Small intestine (tissue), 7 donors: ENCODE data around the gene CACNA2D1. TPM values are rescaled to one million over a fixed set of nuclear protein-coding genes. Genes with fewer than 3 reads are reported as not detected.

Experiments
- DNase-seq, 2 donors: peaks; one replicate each; pipeline versions ENCODE4 v3.0.0 to v3.0.0-alpha.2; 2013
- FAIRE-seq: peaks from 2 replicates; lab custom pipeline; 2012; peaks lifted over from hg19 to GRCh38; lab: Jason Lieb, UNC
- H3K27ac ChIP-seq, 3 donors: one replicate each; pipeline ENCODE4 v1.5.1; 2013; ENCODE audit warnings: low read length in 2 of 3, mild to moderate bottlenecking in 2 of 3, control low read depth in 1 of 3, inconsistent platforms in 1 of 3, low read depth in 1 of 3, moderate library complexity in 1 of 3
- H3K27me3 ChIP-seq, 3 donors: one replicate each; pipeline ENCODE4 v1.6.1; 2013; ENCODE audit warnings: low read length in 3 of 3, inconsistent platforms in 1 of 3; ENCODE audit not compliant: control insufficient read depth in 3 of 3, insufficient read depth in 3 of 3
- H3K36me3 ChIP-seq, 3 donors: one replicate each; pipeline ENCODE4 v1.6.1; 2013; ENCODE audit warnings: low read length in 3 of 3, inconsistent platforms in 1 of 3, low read depth in 1 of 3, mild to moderate bottlenecking in 1 of 3, moderate library complexity in 1 of 3; ENCODE audit not compliant: control insufficient read depth in 3 of 3, insufficient read depth in 2 of 3
- H3K4me1 ChIP-seq, 3 donors: one replicate each; pipeline ENCODE4 v1.6.1; 2013; ENCODE audit warnings: low read length in 2 of 3, inconsistent platforms in 1 of 3, low read depth in 1 of 3, mild to moderate bottlenecking in 1 of 3, moderate library complexity in 1 of 3; ENCODE audit not compliant: control insufficient read depth in 3 of 3, insufficient read depth in 2 of 3
- H3K4me3 ChIP-seq, 3 donors: one replicate each; pipeline ENCODE4 v1.5.1; 2013; ENCODE audit warnings: low read length in 3 of 3, control low read depth in 1 of 3, inconsistent platforms in 1 of 3, low read depth in 1 of 3, mild to moderate bottlenecking in 1 of 3, moderate library complexity in 1 of 3
- H3K9me3 ChIP-seq, 2 donors: one replicate each; pipeline ENCODE4 v1.6.1; 2013; ENCODE audit warnings: low read depth in 1 of 2, low read length in 1 of 2; ENCODE audit not compliant: control insufficient read depth in 2 of 2, insufficient read depth in 1 of 2
- WGBS, 3 donors: extraction: QIAGEN DNeasy Blood & Tissue Kit; methylation state at CpG; one replicate each; pipeline ENCODE4 v1.1.7; 2013; 5-methylcytosine and 5-hydroxymethylcytosine counted together
- polyA plus RNA-seq, 4 donors: library from polyadenylated mRNA; stranded (reverse) in 3 of 4; unstranded in 1 of 4; fragments of 200-250 nt in 3 of 4; fragments of 120-200 nt in 1 of 4; gene quantifications; one replicate each; pipeline versions ENCODE4 v1.2.1 to v1.2.3, GENCODE V29; 2013
- donor health status: healthy with polysubstance abuse.
- donor health status: control.
- donor health status: control.
- donor health status: Bipolar disorder and iron deficiency.
- donor health status: healthy.

CACNA2D1 gene
- polyA plus RNA-seq, 4 donors = 1.3 to 4.8 (median 2.7) TPM

GRCh38 chr7:82291931-82292330 lies 151.6 kb downstream of the CACNA2D1 start:
- no peak overlapping the region for H3K4me3 ChIP-seq
- 73 to 90% (median 83%) methylated on average over 1 of the region's 1 CpG for WGBS, 3 donors
- H3K9me3 ChIP-seq = no peaks in the 10 kb centered on the region
- no peak overlapping the region for H3K27ac ChIP-seq
- FAIRE-seq = no peak
- no peaks in the 10 kb centered on the region for H3K27me3 ChIP-seq
- no peaks in the 10 kb centered on the region for H3K36me3 ChIP-seq
- peak in 1 of 2 donors; percentile 12 for DNase-seq
- H3K4me1 ChIP-seq = no peaks in the 10 kb centered on the region

GRCh38 chr7:82289889-82290288 lies 153.7 kb downstream of the CACNA2D1 start:
- no peaks in the 10 kb centered on the region for H3K27me3 ChIP-seq
- no peak overlapping the region for H3K4me3 ChIP-seq
- H3K4me1 ChIP-seq = no peaks in the 10 kb centered on the region
- WGBS, 3 donors = 68 to 77% (median 74%) methylated on average over 2 of the region's 2 CpGs
- H3K36me3 ChIP-seq = no peaks in the 10 kb centered on the region
- H3K27ac ChIP-seq = no peak overlapping the region
- FAIRE-seq (no peak), DNase-seq (no peak)
- no peaks in the 10 kb centered on the region for H3K9me3 ChIP-seq

- H3K4me1 ChIP-seq = no peaks in the 10 kb centered on the region
- 85 to 97% (median 91%) methylated on average over 2 of the region's 2 CpGs for WGBS, 3 donors
These were observed 154.4 kb downstream of the CACNA2D1 start for GRCh38 chr7:82289152-82289535.

GRCh38 chr7:82286798-82287140 lies 156.8 kb downstream of the CACNA2D1 start:
- Histone ChIP-seq H3K4me1 (no peaks in the 10 kb centered on the region), H3K36me3 (no peaks in the 10 kb centered on the region), H3K27me3 (no peaks in the 10 kb centered on the region), H3K9me3 (no peaks in the 10 kb centered on the region), H3K4me3 (no peak overlapping the region), H3K27ac (no peak overlapping the region)
- DNase-seq (no peak), FAIRE-seq (no peak)
- 87 to 96% (median 94%) methylated on average over 2 of the region's 2 CpGs for WGBS, 3 donors

More at GRCh38 chr7:82289152-82289535, 154.4 kb downstream of the CACNA2D1 start:
- Histone ChIP-seq H3K9me3 (no peaks in the 10 kb centered on the region), H3K4me3 (no peak overlapping the region), H3K36me3 (no peaks in the 10 kb centered on the region), H3K27me3 (no peaks in the 10 kb centered on the region), H3K27ac (no peak overlapping the region)
- DNase-seq (no peak), FAIRE-seq (no peak)

GRCh38 chr7:82286096-82286797 lies 157.3 kb downstream of the CACNA2D1 start:
- no peaks in the 10 kb centered on the region for H3K9me3 ChIP-seq
- DNase-seq (no peak), FAIRE-seq (no peak)
- no peaks in the 10 kb centered on the region for H3K27me3 ChIP-seq
- no peaks in the 10 kb centered on the region for H3K4me1 ChIP-seq
- H3K27ac ChIP-seq = no peak overlapping the region
- 71 to 75% (median 72%) methylated on average over 4 of the region's 4 CpGs for WGBS, 3 donors
- no peak overlapping the region for H3K4me3 ChIP-seq
- H3K36me3 ChIP-seq = no peaks in the 10 kb centered on the region

- no peak overlapping the region for H3K4me3 ChIP-seq
- H3K27me3 ChIP-seq = no peaks in the 10 kb centered on the region
- H3K27ac ChIP-seq = no peak overlapping the region
- FAIRE-seq = no peak
- DNase-seq = no peak
- no peaks in the 10 kb centered on the region for H3K9me3 ChIP-seq
- H3K4me1 ChIP-seq = no peaks in the 10 kb centered on the region
- WGBS, 3 donors = 85 to 92% (median 86%) methylated on average over 6 of the region's 6 CpGs
- no peaks in the 10 kb centered on the region for H3K36me3 ChIP-seq
These were observed 158.5 kb downstream of the CACNA2D1 start for GRCh38 chr7:82284936-82285519.

GRCh38 chr7:82275342-82275741 lies 168.2 kb downstream of the CACNA2D1 start:
- no peak for DNase-seq
- no peaks in the 10 kb centered on the region for H3K9me3 ChIP-seq
- H3K36me3 ChIP-seq = no peaks in the 10 kb centered on the region
- FAIRE-seq = no peak
- 78 to 84% (median 83%) methylated on average over 3 of the region's 3 CpGs for WGBS, 3 donors
- no peak overlapping the region for H3K27ac ChIP-seq
- no peaks in the 10 kb centered on the region for H3K27me3 ChIP-seq
- H3K4me1 ChIP-seq = no peaks in the 10 kb centered on the region
- no peak overlapping the region for H3K4me3 ChIP-seq

- FAIRE-seq (no peak), DNase-seq (no peak)
- Histone ChIP-seq H3K4me1 (no peaks in the 10 kb centered on the region), H3K4me3 (no peak overlapping the region), H3K36me3 (no peaks in the 10 kb centered on the region), H3K27me3 (no peaks in the 10 kb centered on the region), H3K27ac (no peak overlapping the region), H3K9me3 (no peaks in the 10 kb centered on the region)
These were observed 168.9 kb downstream of the CACNA2D1 start for GRCh38 chr7:82274681-82275080.

- 65 to 84% (median 82%) methylated on average over 3 of the region's 3 CpGs for WGBS, 3 donors
- no peak for DNase-seq
- no peak overlapping the region for H3K4me3 ChIP-seq
- H3K27ac ChIP-seq = no peak overlapping the region
- no peaks in the 10 kb centered on the region for H3K9me3 ChIP-seq
- H3K4me1 ChIP-seq = no peaks in the 10 kb centered on the region
- no peaks in the 10 kb centered on the region for H3K36me3 ChIP-seq
- FAIRE-seq = no peak
- no peaks in the 10 kb centered on the region for H3K27me3 ChIP-seq
These were observed 169.7 kb downstream of the CACNA2D1 start for GRCh38 chr7:82273886-82274285.
